ENCODE measurements around the gene CHI3L2.

- TF ChIP-seq, protein P1, sequence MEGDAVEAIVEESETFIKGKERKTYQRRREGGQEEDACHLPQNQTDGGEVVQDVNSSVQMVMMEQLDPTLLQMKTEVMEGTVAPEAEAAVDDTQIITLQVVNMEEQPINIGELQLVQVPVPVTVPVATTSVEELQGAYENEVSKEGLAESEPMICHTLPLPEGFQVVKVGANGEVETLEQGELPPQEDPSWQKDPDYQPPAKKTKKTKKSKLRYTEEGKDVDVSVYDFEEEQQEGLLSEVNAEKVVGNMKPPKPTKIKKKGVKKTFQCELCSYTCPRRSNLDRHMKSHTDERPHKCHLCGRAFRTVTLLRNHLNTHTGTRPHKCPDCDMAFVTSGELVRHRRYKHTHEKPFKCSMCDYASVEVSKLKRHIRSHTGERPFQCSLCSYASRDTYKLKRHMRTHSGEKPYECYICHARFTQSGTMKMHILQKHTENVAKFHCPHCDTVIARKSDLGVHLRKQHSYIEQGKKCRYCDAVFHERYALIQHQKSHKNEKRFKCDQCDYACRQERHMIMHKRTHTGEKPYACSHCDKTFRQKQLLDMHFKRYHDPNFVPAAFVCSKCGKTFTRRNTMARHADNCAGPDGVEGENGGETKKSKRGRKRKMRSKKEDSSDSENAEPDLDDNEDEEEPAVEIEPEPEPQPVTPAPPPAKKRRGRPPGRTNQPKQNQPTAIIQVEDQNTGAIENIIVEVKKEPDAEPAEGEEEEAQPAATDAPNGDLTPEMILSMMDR (IDR thresholded peaks at IDR 0.05) = no peak
- TF ChIP-seq POLR2A (IDR thresholded peaks at IDR 0.05) = no peak
Measured at GRCh38 chr1:111211921-111212320, 15.6 kb upstream of the CHI3L2 start.

Data from adrenal gland (tissue), 5 donors.